ENCODE results near the gene PMEPA1.

GRCh38 chr20:57598491-57598890 lies 111.3 kb downstream of the PMEPA1 start:
- TF ChIP-seq CTCF (IDR thresholded peaks at IDR 0.05) (no peak), EZH2 (IDR thresholded peaks at IDR 0.05; ENCODE audit: borderline replicate concordance, insufficient read depth, low read depth, low read length, poor library complexity, severe bottlenecking) (no peak)
